NCI-H1694 (cell line): Measurements from ENCODE around the gene RBMS3.
"Not testable (repeated sequence)": the region's sequence is repeated elsewhere in the genome, so short reads cannot be mapped to it uniquely, and the experiment has no call there.

ENCODE experiments used
- DNase-seq: peaks from one replicate; lab custom pipeline; 2025; lab: John Stamatoyannopoulos, UW

RBMS3 gene

DNA sequence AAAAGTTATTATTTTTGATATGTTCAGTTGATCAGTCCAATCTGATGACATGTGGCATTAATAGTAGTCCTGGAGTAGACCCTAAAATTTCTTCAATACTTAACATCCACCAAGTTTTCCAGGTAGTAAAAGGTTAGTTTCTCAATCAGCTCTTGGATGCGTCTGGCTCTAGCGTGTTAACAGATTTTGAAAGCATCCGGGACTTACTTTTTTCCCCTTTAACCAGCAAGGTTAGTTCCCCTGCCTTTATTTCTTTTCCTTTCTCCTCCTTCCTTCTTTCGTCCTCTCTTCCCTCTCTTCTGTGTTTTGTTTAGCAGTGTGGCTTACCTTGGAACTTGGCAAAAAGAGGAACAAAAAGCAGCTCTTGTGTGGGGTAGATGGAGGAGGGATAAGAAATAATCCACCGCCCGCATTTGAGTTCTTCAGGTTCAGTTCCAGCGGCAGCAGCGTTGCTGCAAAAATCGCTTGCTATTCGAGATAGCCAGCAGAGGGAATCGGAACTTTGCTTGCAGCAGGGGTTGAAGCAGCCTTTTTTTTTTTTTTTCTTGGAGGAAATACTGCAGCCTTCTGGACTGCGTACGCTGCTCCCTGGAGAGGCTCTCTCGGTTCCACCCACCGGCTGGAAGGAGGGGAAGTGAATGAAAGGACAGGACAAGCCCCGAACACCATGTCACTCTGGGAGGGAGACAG, at the start of gene RBMS3:
Gene RBMS3 (plus strand): TSS at position 668 of the 690 bp plus-strand sequence.
- DNase-seq = no peak

DNA sequence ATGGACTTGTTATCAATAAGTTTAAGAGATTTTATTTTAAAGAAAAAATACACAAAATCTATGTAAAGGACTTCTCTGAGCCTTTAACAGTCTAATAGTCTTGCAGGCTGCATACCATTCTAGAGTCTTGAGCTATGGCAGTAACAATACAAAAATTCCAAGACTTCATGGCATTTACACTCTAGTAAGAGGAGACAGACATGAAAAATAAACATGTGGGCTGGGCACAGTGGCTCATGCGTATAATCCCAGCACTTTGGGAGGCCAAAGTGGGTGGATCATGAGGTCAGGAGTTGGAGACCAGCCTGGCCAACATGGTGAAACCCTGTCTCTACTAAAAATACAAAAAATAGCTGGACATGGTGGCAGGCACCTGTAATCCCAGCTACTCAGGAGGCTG, 47.7 kb upstream of the RBMS3 start:
- DNase-seq = not testable (repeated sequence)

- no peak for DNase-seq
Measured at GRCh38 chr3:29236146-29236840, 44.6 kb upstream of the RBMS3 start.

DNA sequence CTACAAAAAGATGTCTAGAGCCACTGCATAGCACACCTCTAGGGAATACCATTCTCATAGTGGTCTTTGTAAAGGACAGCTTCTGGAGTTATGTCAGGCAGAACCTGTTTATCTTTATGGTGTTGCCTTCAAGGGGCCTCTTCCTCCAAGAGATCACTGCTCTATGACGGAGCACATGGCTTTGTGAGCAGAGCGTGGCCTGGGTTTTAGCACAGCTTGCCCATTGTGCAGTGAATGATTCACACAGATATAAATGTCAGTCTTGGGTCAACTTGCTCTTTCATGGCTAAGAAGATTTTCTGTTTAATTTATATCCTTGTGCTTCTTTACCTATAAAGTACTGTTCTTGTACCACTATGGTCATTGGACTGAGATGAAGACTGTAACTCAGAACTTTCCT, 41.5 kb upstream of the RBMS3 start:
- DNase-seq = no peak

- no peak for DNase-seq
Measured at GRCh38 chr3:29240248-29240647, 40.6 kb upstream of the RBMS3 start.

DNA sequence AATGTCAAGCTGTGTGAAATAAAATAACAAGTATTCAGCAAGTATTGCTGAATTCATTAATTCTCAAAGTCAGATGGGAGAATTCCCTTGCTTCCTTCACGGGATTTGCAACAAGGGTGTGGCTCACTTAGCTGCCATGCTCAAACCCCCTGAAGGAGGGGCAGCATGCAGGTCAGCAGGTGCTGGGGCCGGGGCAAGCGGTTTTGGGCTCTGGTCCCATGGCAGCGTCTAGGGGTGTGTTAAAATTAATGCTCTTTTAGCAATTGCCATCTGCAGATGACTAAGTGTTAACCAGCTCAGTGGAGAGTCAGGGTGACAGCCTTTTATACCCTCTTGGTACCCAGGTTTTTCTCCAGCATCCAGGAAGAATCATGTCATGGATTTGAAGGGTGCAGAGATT, 40.0 kb upstream of the RBMS3 start:
- DNase-seq = no peak

DNA sequence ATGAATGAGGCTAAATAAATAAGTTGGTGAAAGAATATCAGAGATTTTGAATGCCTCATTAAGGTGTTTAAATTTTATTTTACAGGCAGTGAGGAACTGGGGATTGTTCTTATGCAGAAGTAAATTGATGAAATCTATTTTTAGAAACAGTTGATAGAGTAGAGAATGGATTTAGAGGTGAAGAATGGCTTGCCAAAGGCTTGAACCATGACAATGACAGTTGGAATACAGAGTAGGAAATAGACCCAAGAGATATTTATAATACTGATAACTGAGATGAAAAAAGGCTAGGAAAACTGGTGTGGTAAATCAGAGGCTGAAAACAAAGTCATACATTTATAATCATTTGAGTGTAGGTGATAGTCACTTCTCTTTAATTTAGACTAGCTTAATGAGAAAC, 39.0 kb upstream of the RBMS3 start:
- DNase-seq = no peak

DNA sequence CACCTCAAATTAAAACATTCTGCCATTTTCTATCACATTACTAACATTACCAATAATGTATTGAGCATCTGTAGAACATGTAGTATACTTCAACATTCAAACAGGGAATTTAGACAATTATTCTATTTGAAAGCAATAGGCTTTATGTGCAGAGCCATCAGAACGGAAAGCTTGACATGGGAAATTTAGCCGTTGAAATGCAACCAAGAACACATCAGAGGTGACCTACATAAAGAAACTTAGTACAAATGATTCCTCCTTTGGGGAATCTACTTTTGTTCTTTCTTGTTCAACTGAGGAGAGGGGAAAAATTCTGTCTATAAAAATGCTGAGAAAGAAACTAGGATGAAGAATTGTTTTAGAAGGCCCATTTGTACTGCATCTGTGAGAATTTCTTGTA, 38.6 kb upstream of the RBMS3 start:
- DNase-seq = no peak

DNA sequence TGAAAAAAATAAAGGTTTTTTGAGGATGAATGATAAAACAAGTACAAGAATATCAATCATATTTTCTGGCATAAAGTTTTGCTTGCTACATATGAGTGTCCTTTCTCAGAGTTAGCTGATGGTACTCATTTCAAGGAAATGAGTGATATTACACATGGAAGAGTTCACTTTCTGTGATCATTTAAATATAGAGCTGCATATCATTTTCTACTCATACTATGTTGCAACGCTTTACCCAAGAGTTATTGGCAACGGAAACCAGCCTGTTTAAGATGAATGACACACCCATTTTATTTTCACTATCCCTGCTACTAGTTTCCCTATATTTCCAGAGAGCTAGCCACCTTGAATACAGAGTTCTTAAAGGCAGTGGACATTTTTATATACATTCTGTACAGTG, 35.4 kb upstream of the RBMS3 start:
- no peak for DNase-seq

DNA sequence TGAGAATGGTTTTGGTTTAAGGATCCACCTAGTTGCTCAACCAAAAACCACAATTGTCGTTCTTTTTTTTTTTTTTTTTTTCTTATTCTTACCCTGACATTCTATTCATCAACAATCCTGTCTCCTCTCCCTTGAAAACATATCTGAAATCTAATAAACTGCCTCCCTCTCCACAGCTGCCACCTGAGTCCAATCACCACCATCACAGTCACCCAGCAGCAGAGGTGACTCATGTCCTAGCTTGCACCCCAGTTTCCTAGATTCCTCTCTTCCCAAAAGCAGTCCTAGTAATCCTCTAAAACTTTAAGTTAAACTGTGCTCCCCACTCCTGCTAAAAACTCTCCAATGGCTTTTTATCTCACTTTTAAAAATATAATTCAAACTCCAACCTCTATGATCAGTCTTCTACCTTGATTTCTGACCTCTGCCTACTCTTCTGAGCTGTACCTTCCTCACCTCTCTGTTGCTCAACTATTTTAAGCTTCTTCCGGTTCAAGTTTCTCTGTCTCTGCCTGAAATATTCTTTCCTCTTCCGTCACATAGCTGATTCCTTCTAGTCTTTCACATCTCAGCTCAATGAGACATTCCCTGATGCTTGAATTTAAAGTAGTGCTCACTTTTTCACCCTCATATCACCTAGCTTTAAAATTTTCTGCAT, 33.7 kb upstream of the RBMS3 start:
- no peak for DNase-seq

GRCh38 chr3:29249829-29250345, 31.0 kb upstream of the RBMS3 start:
- DNase-seq = no peak

- no peak for DNase-seq
Measured at GRCh38 chr3:29255854-29256696, 24.8 kb upstream of the RBMS3 start.

GRCh38 chr3:29258161-29258560, 22.7 kb upstream of the RBMS3 start:
- DNase-seq = no peak

DNA sequence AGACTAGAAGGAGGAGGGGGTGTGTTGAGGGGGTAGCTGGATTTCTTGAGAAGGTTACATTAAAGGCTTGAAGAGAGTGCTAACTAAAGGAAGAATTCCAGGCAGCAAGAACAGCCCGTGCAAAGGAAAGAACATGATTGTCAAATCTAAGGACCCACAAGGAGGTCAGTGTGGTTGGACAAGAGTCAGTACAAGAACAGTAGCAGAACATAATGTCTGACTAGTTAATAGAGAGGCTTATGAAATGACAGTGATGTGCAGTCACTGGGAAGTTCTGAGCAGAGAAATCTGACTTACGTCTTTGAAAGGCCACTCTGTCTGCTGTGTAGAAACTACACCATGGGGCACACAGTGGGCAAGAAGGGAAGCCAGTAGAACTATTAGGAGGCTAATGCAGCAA, 19.8 kb upstream of the RBMS3 start:
- no peak for DNase-seq

DNA sequence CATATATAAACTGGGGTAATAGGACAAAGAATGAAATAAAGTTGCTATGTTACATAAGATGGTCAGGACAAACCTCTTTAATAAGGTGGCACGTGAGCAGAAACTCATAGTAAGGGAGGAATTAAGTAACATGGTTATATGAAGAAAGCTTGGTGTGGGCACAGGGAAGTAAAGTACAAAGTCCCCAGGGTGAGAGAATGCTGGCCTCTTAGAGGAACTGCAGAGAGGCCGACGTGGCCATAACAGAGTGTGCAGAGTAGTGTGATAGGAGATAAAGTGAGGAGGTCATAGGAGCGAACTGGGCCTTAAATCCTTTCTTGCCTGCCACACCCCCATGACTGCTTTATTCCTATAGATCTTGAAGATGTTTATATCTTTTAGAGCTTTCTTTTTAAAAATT, 17.4 kb upstream of the RBMS3 start:
- no peak for DNase-seq

DNA sequence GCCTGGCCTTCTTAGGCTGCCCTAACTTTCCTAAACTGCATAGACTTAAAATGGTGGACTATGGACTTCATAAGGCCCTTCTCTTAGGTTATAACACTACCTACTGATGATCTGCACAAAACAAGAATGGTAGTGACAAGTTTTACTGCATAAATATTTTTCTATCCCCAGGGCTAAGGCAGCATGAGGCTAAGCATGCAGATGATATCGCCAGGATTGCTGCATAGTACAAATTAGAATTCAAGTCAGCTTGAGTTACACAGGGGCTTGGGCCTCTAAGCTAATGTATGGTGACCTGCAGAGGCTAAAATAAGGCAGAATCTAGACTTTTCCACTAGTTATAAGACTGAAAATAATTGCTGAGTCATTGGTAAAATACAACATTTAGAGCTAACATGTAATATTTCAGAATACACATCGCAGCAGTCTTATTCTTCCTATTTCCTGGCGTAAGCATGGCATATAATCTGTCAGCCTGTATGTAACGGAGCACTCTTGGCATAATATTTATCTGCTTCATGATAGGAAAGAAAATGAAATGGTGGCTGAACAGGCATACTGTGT, 15.3 kb upstream of the RBMS3 start:
- no peak for DNase-seq

GRCh38 chr3:29267226-29267625, 13.6 kb upstream of the RBMS3 start:
- DNase-seq = peak; percentile 0

DNA sequence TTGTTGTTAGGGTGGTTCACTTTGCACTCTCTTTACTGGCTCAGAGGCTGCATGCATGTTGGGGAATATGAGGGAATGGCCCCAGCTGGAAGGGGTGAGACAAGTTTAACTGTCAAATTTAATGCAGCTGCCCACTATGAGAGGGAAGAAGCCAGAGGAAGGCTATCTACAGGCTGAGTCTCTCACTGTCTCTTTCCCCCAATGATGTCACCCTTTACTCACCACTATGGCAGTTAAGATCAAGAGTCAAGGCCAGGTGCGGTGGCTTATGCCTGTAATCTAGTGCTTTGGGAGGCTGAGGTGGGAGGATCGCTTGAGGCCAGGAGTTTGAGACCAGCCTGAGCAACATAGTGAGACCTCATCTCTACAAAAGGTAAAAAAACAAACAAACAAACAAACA, 12.2 kb upstream of the RBMS3 start:
- no peak for DNase-seq

- no peak for DNase-seq
Measured at GRCh38 chr3:29270752-29271151, 10.1 kb upstream of the RBMS3 start.

DNA sequence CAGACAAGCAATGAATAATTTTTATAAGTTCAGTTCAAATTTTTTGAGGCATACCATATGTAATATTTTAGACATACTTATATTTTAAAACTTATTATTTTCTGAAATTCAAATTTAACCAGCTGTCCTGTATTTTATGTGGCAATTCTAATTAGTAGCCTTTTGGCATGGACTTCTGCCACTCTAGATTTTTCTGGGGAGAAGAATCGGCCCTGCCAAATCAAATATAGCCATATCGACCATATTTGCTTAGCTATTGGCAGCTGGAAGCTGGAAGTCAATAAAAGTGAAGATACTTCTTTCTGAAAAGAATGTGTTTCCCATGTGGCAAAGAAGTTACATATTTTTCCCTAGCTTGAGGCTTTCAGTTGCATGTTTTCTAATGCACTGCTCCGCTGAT, 9.4 kb upstream of the RBMS3 start:
- no peak for DNase-seq

GRCh38 chr3:29274667-29275066, 6.2 kb upstream of the RBMS3 start:
- no peak for DNase-seq

DNA sequence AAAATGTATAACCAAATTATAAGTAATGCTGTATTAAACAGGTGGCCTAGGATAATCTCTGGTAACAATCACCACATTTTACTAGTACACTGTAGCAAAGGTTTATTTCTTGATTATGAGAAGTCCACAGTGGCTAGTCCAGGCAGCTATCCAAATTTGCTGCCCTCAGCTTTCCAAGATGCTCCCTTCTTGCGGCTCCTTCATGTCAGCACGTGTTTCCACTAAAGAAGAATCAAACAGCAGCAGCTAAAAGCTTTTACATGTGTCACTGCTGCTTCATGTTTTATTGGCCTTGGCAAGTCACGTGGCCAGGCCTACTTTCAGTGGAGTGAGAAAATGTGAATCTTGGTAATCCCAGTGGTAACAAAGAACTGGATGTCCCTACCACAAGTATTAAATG, 5.6 kb upstream of the RBMS3 start:
- DNase-seq = no peak
